HG03175 (cell line): ENCODE measurements around the gene GOLIM4.
"Not testable (repeated sequence)": the region's sequence is repeated elsewhere in the genome, so short reads cannot be mapped to it uniquely, and the experiment has no call there.

Experiments
- ATAC-seq: cut with Tn5 transposase; IDR thresholded peaks from one replicate; pipeline ENCODE4 v1.9.1; 2021; ENCODE audit warnings: mild to moderate bottlenecking, moderate library complexity; ENCODE audit not compliant: unreplicated experiment

Gene GOLIM4

GRCh38 chr3:168095611-168096209, at the start of gene GOLIM4:
TSS of gene GOLIM4 (minus strand) at chr3:168095924. CDS start at chr3:168095285, 639 bp downstream.
- peak; percentile 82 for ATAC-seq

GRCh38 chr3:168141405-168141998, 45.8 kb upstream of the GOLIM4 start:
- ATAC-seq = peak; percentile 77

- ATAC-seq = no peak
Observed at GRCh38 chr3:168139947-168140346, 44.2 kb upstream of the GOLIM4 start.

GRCh38 chr3:168138421-168138820, 42.7 kb upstream of the GOLIM4 start:
- ATAC-seq = no peak

GRCh38 chr3:168134931-168135330, 39.2 kb upstream of the GOLIM4 start:
- peak; percentile 90 for ATAC-seq

- not testable (repeated sequence) for ATAC-seq
Observed at GRCh38 chr3:168130250-168130649, 34.5 kb upstream of the GOLIM4 start.

- ATAC-seq = not testable (repeated sequence)
Observed at GRCh38 chr3:168128463-168128862, 32.7 kb upstream of the GOLIM4 start.

- ATAC-seq = no peak
Observed at GRCh38 chr3:168127466-168127865, 31.7 kb upstream of the GOLIM4 start.

- ATAC-seq = no peak
Observed at GRCh38 chr3:168124791-168125190, 29.1 kb upstream of the GOLIM4 start.

GRCh38 chr3:168124291-168124690, 28.6 kb upstream of the GOLIM4 start:
- ATAC-seq = no peak

GRCh38 chr3:168123201-168124176, 27.8 kb upstream of the GOLIM4 start:
- ATAC-seq = no peak

GRCh38 chr3:168121184-168122017, 25.7 kb upstream of the GOLIM4 start:
- ATAC-seq = no peak

- ATAC-seq = no peak
Observed at GRCh38 chr3:168117853-168118313, 22.2 kb upstream of the GOLIM4 start.

- no peak for ATAC-seq
Observed at GRCh38 chr3:168117059-168117458, 21.3 kb upstream of the GOLIM4 start.

- no peak for ATAC-seq
Observed at GRCh38 chr3:168116279-168116678, 20.6 kb upstream of the GOLIM4 start.

- no peak for ATAC-seq
Observed at GRCh38 chr3:168113848-168114247, 18.1 kb upstream of the GOLIM4 start.

GRCh38 chr3:168112894-168113293, 17.2 kb upstream of the GOLIM4 start:
- ATAC-seq = no peak

- no peak for ATAC-seq
Observed at GRCh38 chr3:168104361-168104760, 8.6 kb upstream of the GOLIM4 start.

- ATAC-seq = no peak
Observed at GRCh38 chr3:168102735-168103410, 7.1 kb upstream of the GOLIM4 start.
